GM15510 (cell line): ENCODE data around the gene COLEC11.

Experiments used
- POLR2A ChIP-seq: IDR thresholded peaks from 3 replicates; pipeline ENCODE4 v1.6.1; 2011; ENCODE audit warnings: borderline replicate concordance; ENCODE audit not compliant: insufficient read length; ENCODE audit errors: extremely low read depth

COLEC11 gene

GRCh38 chr2:3647831-3648651 is 53.1 kb downstream of the COLEC11 start:
- no peak for TF ChIP-seq POLR2A

- no peak for TF ChIP-seq POLR2A
These were observed 53.8 kb downstream of the COLEC11 start for GRCh38 chr2:3648652-3649177.

GRCh38 chr2:3649581-3649980 is 54.7 kb downstream of the COLEC11 start:
- no peak for TF ChIP-seq POLR2A

- TF ChIP-seq POLR2A: no peak
These were observed 55.4 kb downstream of the COLEC11 start for GRCh38 chr2:3650140-3650920.

GRCh38 chr2:3651691-3652648 is 57.1 kb downstream of the COLEC11 start:
- peak; percentile 35 for TF ChIP-seq POLR2A

- TF ChIP-seq POLR2A: no peak
These were observed 58.1 kb downstream of the COLEC11 start for GRCh38 chr2:3652896-3653625.

GRCh38 chr2:3654011-3654410 is 59.1 kb downstream of the COLEC11 start:
- TF ChIP-seq POLR2A: no peak

- TF ChIP-seq POLR2A: no peak
These were observed 59.8 kb downstream of the COLEC11 start for GRCh38 chr2:3654531-3655225.

GRCh38 chr2:3655871-3656761 is 61.2 kb downstream of the COLEC11 start:
- TF ChIP-seq POLR2A: no peak

- TF ChIP-seq POLR2A: no peak
These were observed 62.1 kb downstream of the COLEC11 start for GRCh38 chr2:3656762-3657721.

- TF ChIP-seq POLR2A: no peak
These were observed 63.0 kb downstream of the COLEC11 start, which contains the start of gene ALLC for GRCh38 chr2:3657881-3658280. Gene ALLC, plus strand, starts transcription at chr2:3658200. Its CDS starts 12,958 bp downstream, at chr2:3671158.
